ENCODE data around the gene ACTG1. TPM values are rescaled to one million over a fixed set of nuclear protein-coding genes. Genes with fewer than 3 reads are reported as not detected.
A peak's percentile ranks its signal among the peaks of the same experiment; 100 is the strongest.

ACTG1 gene
- polyA plus RNA-seq, 1 of the 3 experiments (the other 2 are of a cell fraction), result 7,871 TPM

DNA sequence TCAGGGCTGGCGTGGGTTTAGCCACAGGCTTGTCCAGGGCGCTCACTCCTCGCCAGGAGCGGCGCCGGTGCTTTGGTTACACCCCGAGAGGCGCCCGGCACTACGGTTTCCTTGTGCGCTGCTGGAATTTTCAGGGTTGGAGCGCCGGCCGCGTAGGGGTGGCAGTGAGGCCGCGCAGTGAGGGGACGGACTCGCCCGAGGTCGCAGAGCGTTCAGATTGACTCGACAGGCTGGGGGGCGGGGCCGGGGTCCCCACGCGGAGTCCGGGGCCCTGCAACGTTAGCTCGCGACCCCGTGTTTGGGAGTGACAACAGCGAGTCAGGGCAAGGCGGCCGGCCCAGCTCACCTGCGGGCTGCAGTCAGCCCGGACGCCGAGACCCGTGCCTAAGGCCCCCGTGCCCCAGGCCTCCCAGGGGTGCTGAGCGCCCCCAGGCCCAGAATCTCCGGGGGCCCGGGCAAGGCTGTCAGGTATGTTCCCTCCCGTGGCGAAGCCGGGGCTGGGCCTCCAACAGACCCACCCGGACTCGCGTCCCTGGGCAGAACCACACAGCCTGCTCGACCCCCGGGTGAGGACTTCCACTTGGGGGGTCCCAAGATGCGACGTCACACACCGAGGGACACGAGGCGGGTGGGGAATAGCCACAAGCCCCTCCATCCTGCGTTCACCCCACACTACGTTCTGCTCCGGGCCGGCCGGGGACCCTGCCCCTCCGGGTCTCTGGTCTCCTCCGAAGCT is 1.3 kb upstream of the ACTG1 start:
- Histone ChIP-seq H3F3A (replicated peaks; ENCODE audit: insufficient read depth) (peaks cover 57% of the 10 kb centered on the region), H3K27ac (ENCODE audit: low read depth in 2 of 2, low read length in 1 of 2) (peak overlapping the region; percentile 88 to 93), H3K36me3 (replicated peaks in 1 of 2; ENCODE audit: control insufficient read depth in 1 of 2, insufficient read depth in 2 of 2, low read length in 1 of 2) (peaks cover 32 to 36% of the 10 kb centered on the region in 2 experiments), H3K27me3 (ENCODE audit: insufficient read depth) (no peaks in the 10 kb centered on the region), H3K79me2 (ENCODE audit: insufficient read depth) (peaks cover 91% of the 10 kb centered on the region), H3K9me2 (no peaks in the 10 kb centered on the region), H4K20me1 (ENCODE audit: insufficient read depth) (peaks cover 40% of the 10 kb centered on the region), H3K9me3 (no peaks in the 10 kb centered on the region), H2AFZ (ENCODE audit: low read depth) (no peak overlapping the region), H3K4me1 (ENCODE audit: control insufficient read depth in 1 of 2, insufficient read depth in 2 of 2, low read depth in 1 of 2, low read length in 1 of 2) (peaks cover 17 to 56% of the 10 kb centered on the region in 2 experiments; a peak in 3 of 4 replicates), H3K4me2 (peak overlapping the region; percentile 98; the same call in 1 of the 2 replicates), H3K9ac (peak overlapping the region; percentile 84; the same call in 1 of the 2 replicates), H3K4me3 (ENCODE audit: low read depth in 2 of 2, low read length in 1 of 2) (peak overlapping the region; percentile 69 to 73; a peak in 2 of 4 replicates)
- no peak for TF ChIP-seq SMC3 (IDR thresholded peaks at IDR 0.05; ENCODE audit: low read depth, low read length)
- TF ChIP-seq, protein P1, sequence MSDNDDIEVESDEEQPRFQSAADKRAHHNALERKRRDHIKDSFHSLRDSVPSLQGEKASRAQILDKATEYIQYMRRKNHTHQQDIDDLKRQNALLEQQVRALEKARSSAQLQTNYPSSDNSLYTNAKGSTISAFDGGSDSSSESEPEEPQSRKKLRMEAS (IDR thresholded peaks at IDR 0.05; ENCODE audit: low read depth), result no peak
- TF ChIP-seq, protein P2, sequence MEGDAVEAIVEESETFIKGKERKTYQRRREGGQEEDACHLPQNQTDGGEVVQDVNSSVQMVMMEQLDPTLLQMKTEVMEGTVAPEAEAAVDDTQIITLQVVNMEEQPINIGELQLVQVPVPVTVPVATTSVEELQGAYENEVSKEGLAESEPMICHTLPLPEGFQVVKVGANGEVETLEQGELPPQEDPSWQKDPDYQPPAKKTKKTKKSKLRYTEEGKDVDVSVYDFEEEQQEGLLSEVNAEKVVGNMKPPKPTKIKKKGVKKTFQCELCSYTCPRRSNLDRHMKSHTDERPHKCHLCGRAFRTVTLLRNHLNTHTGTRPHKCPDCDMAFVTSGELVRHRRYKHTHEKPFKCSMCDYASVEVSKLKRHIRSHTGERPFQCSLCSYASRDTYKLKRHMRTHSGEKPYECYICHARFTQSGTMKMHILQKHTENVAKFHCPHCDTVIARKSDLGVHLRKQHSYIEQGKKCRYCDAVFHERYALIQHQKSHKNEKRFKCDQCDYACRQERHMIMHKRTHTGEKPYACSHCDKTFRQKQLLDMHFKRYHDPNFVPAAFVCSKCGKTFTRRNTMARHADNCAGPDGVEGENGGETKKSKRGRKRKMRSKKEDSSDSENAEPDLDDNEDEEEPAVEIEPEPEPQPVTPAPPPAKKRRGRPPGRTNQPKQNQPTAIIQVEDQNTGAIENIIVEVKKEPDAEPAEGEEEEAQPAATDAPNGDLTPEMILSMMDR (IDR thresholded peaks at IDR 0.05), result no peak
- TF ChIP-seq, protein P3, sequence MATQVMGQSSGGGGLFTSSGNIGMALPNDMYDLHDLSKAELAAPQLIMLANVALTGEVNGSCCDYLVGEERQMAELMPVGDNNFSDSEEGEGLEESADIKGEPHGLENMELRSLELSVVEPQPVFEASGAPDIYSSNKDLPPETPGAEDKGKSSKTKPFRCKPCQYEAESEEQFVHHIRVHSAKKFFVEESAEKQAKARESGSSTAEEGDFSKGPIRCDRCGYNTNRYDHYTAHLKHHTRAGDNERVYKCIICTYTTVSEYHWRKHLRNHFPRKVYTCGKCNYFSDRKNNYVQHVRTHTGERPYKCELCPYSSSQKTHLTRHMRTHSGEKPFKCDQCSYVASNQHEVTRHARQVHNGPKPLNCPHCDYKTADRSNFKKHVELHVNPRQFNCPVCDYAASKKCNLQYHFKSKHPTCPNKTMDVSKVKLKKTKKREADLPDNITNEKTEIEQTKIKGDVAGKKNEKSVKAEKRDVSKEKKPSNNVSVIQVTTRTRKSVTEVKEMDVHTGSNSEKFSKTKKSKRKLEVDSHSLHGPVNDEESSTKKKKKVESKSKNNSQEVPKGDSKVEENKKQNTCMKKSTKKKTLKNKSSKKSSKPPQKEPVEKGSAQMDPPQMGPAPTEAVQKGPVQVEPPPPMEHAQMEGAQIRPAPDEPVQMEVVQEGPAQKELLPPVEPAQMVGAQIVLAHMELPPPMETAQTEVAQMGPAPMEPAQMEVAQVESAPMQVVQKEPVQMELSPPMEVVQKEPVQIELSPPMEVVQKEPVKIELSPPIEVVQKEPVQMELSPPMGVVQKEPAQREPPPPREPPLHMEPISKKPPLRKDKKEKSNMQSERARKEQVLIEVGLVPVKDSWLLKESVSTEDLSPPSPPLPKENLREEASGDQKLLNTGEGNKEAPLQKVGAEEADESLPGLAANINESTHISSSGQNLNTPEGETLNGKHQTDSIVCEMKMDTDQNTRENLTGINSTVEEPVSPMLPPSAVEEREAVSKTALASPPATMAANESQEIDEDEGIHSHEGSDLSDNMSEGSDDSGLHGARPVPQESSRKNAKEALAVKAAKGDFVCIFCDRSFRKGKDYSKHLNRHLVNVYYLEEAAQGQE (IDR thresholded peaks at IDR 0.05; ENCODE audit: low read depth, low read length), result no peak
- no peak for TF ChIP-seq SIN3A (IDR thresholded peaks at IDR 0.05; ENCODE audit: borderline replicate concordance, low read depth, low read length)
- no peak for TF ChIP-seq GABPA (IDR thresholded peaks at IDR 0.05; ENCODE audit: low read depth)
- no peak for TF ChIP-seq MEF2A (IDR thresholded peaks at IDR 0.05; ENCODE audit: borderline replicate concordance, low read depth)
- no peak for TF ChIP-seq RXRA (IDR thresholded peaks at IDR 0.05; ENCODE audit: borderline replicate concordance, low read depth)
- TF ChIP-seq CHD2 (IDR thresholded peaks at IDR 0.05; ENCODE audit: low read length, partially characterized antibody), result no peak
- no peak for TF ChIP-seq GATA2 (CRISPR knock-in tag; IDR thresholded peaks at IDR 0.05)
- no peak for TF ChIP-seq EZH2phosphoT487 (IDR thresholded peaks at IDR 0.05; ENCODE audit: borderline replicate concordance, low read depth)
- no peak for TF ChIP-seq ELF1 (IDR thresholded peaks at IDR 0.05)
- no peak for TF ChIP-seq TAF1 (IDR thresholded peaks at IDR 0.05; ENCODE audit: borderline replicate concordance, low read depth, low read length)
- POLR2A ChIA-PET, result interaction anchor here (0.6 to 2.5 kb wide), 5 partner anchors 42 to 153 kb away, joined by 3 to 6 read pairs (median 4); no protein-coding TSS in a partner anchor
- 90% methylated on average over 57 of the region's 64 CpGs for WGBS (ENCODE audit: low lambda C conversion rate)
- CTCF ChIA-PET, result interaction anchor here (4.2 kb wide), 1 partner anchor 24 kb away, joined by 20 read pairs; no protein-coding TSS in a partner anchor
- DNase-seq, result no peak

All from SK-N-SH (cell line).